Panc1 (cell line): ENCODE data around the gene KRT7. TPM values are rescaled to one million over a fixed set of nuclear protein-coding genes. Genes with fewer than 3 reads are reported as not detected.

Experiments
- ATAC-seq: fragments of 200-7000 bp; cut with Tn5 transposase; 2 replicates; pipeline ENCODE4 v1.9.1; 2020; ENCODE audit warnings: mild to moderate bottlenecking, moderate library complexity
- BruUV-seq: library from RNA; stranded (reverse); fragments of 400-500 nt; replicated peaks from 2 replicates; lab custom pipeline; 2021; lab: Mats Ljungman, UMichigan
- CTCF ChIA-PET: fragments of 300-600 bp; sonication (Branson Sonifier 250); formaldehyde crosslinking; loops from one replicate; lab custom pipeline; 2022; ENCODE audit warnings: antibody characterized with exemption; lab: Charles Lee
- POLR2A ChIA-PET: fragments of 300-600 bp; sonication (Branson Sonifier 250); formaldehyde crosslinking; loops from one replicate; lab custom pipeline; 2022; ENCODE audit warnings: antibody characterized with exemption; lab: Charles Lee
- DNase-seq: peaks from one replicate; pipeline ENCODE4 v3.0.0-alpha.2; 2010; ENCODE audit warnings: low read depth, low spot score
- H3K27ac ChIP-seq: 2 replicates; pipeline ENCODE4 v1.5.1; 2011; ENCODE audit warnings: mild to moderate bottlenecking, low read length, inconsistent platforms
- H3K27me3 ChIP-seq: fragments of 200-500 bp; sonication (Bioruptor generic); 2 replicates; pipeline ENCODE4 v1.6.0; 2014; ENCODE audit warnings: low read length, inconsistent platforms; ENCODE audit not compliant: control insufficient read depth, insufficient read depth
- H3K36me3 ChIP-seq: fragments of 200-500 bp; sonication (Bioruptor generic); 2 replicates; pipeline ENCODE4 v1.5.1; 2014; ENCODE audit warnings: inconsistent platforms, mild to moderate bottlenecking, low read length, moderate library complexity; ENCODE audit not compliant: control insufficient read depth, insufficient read depth
- H3K4me1 ChIP-seq: 2 replicates; pipeline ENCODE4 v1.5.1; 2011; ENCODE audit warnings: inconsistent platforms, mild to moderate bottlenecking, low read length, moderate library complexity; ENCODE audit not compliant: control insufficient read depth, insufficient read depth
- H3K4me3 ChIP-seq, 2 experiments: 2 replicates each; pipeline ENCODE4 v1.5.1; 2011 to 2012; ENCODE audit warnings: low read depth in 2 of 2, low read length in 2 of 2, mild to moderate bottlenecking in 2 of 2, inconsistent platforms in 1 of 2, moderate library complexity in 1 of 2
- H3K9me3 ChIP-seq: fragments of 200-500 bp; sonication (Bioruptor generic); 2 replicates; pipeline ENCODE4 v1.5.1; 2014; ENCODE audit warnings: low read depth, mild to moderate bottlenecking, inconsistent platforms, low read length, moderate library complexity; ENCODE audit not compliant: control insufficient read depth, insufficient read depth
- CTCF ChIP-seq: fragments of 450-650 bp; IDR thresholded peaks from 2 replicates; pipeline ENCODE4 v1.5.1; 2017; ENCODE audit warnings: mild to moderate bottlenecking
- POLR2AphosphoS5 ChIP-seq: IDR thresholded peaks from 2 replicates; pipeline ENCODE4 v1.6.1; 2012; ENCODE audit warnings: mild to moderate bottlenecking, low read depth, low read length, moderate library complexity
- SIN3A ChIP-seq: IDR thresholded peaks from 2 replicates; pipeline ENCODE4 v1.6.1; 2012; ENCODE audit warnings: low read depth, mild to moderate bottlenecking, low read length, moderate library complexity, borderline replicate concordance; ENCODE audit not compliant: insufficient read depth
- TCF7L2 ChIP-seq: IDR thresholded peaks from 2 replicates; pipeline ENCODE4 v1.6.1; 2011; ENCODE audit warnings: mild to moderate bottlenecking, low read depth, low read length, inconsistent platforms
- in situ Hi-C: cut with HindIII; loops from 2 replicates; pipeline ENCODE4 v1.10.0; 2016; ENCODE audit warnings: low sequenced_read_pairs, low pct_unique_long_range_greater_than_20kb
- intact Hi-C: fragments of 100-400 bp; cut with micrococcal nuclease; formaldehyde crosslinking; loops from one replicate; pipeline ENCODE4 v1.10.0; 2022; ENCODE audit not compliant: unreplicated experiment
- total RNA-seq: library from RNA; stranded (reverse); gene quantifications from one replicate; pipeline ENCODE4 v1.2.1, GENCODE V29; 2021; ENCODE audit not compliant: unreplicated experiment
- TF ChIP-seq, protein P1 (sequence below), 2 experiments: IDR thresholded peaks; 2 replicates each; pipeline ENCODE4 v1.6.1; 2011 to 2012; ENCODE audit warnings: low read depth in 2 of 2, control low read depth in 1 of 2, low read length in 1 of 2, mild to moderate bottlenecking in 1 of 2, moderate library complexity in 1 of 2; ENCODE audit not compliant: insufficient read depth in 1 of 2

KRT7 gene
- total RNA-seq, 1 experiment from 2014 or later, result 16.8 TPM

DNA sequence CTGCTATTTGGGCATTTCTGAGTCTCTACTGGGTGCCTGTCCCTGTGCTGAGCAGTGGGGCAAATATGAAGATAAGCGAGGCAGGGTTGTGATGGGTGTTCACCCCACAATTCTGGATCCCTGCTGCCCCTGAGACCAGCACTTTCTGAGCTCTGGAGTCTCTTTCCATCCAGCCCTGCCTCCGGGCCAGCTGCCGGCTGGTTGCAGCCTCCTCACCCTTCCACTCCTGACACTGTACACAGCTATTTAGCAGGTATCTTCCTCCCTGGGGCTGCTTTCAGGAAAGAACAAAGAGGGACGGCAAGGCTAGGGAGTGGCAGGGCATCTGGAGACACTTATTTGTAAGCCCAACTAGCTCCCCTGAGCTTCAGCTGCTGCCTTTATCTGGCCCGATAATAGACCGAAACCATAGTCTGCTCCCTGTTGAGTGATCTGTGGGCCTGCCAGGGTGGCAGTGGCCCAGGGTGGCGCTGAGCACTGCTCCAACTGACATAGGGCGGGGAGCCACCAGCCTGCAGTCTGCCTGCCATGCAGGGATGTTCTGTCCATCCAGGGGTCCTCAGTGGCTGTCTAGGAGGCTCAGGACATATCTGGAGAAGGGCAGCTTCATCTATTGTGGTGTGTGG, 33.6 kb upstream of the KRT7 start:
- ChIA-PET CTCF (interaction anchor here (1.0 kb wide), 1 partner anchor 27 kb away, joined by 3 read pairs; no protein-coding TSS in a partner anchor), POLR2A (no interaction called here)
- in situ Hi-C loops, result no loop called here
- H3K9me3 ChIP-seq, result no peaks in the 10 kb centered on the region
- peak overlapping the region; percentile 65; the same call in 1 of the 2 replicates for H3K27ac ChIP-seq
- H3K36me3 ChIP-seq, result no peaks in the 10 kb centered on the region
- no peaks in the 10 kb centered on the region for H3K27me3 ChIP-seq
- no peak for ATAC-seq
- DNase-seq, result no peak
- peaks cover 62% of the 10 kb centered on the region for H3K4me1 ChIP-seq
- TF ChIP-seq SIN3A (no peak), TCF7L2 (no peak), POLR2AphosphoS5 (no peak), CTCF (no peak)
- TF ChIP-seq, protein P1, sequence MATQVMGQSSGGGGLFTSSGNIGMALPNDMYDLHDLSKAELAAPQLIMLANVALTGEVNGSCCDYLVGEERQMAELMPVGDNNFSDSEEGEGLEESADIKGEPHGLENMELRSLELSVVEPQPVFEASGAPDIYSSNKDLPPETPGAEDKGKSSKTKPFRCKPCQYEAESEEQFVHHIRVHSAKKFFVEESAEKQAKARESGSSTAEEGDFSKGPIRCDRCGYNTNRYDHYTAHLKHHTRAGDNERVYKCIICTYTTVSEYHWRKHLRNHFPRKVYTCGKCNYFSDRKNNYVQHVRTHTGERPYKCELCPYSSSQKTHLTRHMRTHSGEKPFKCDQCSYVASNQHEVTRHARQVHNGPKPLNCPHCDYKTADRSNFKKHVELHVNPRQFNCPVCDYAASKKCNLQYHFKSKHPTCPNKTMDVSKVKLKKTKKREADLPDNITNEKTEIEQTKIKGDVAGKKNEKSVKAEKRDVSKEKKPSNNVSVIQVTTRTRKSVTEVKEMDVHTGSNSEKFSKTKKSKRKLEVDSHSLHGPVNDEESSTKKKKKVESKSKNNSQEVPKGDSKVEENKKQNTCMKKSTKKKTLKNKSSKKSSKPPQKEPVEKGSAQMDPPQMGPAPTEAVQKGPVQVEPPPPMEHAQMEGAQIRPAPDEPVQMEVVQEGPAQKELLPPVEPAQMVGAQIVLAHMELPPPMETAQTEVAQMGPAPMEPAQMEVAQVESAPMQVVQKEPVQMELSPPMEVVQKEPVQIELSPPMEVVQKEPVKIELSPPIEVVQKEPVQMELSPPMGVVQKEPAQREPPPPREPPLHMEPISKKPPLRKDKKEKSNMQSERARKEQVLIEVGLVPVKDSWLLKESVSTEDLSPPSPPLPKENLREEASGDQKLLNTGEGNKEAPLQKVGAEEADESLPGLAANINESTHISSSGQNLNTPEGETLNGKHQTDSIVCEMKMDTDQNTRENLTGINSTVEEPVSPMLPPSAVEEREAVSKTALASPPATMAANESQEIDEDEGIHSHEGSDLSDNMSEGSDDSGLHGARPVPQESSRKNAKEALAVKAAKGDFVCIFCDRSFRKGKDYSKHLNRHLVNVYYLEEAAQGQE (IDR thresholded peaks at IDR 0.05; ENCODE audit: insufficient read depth in 1 of 2, low read depth in 2 of 2, low read length in 1 of 2), result no peak
- no peak overlapping the region for H3K4me3 ChIP-seq
- intact Hi-C loops, result no loop called here
- BruUV-seq, result no TSS peak

DNA sequence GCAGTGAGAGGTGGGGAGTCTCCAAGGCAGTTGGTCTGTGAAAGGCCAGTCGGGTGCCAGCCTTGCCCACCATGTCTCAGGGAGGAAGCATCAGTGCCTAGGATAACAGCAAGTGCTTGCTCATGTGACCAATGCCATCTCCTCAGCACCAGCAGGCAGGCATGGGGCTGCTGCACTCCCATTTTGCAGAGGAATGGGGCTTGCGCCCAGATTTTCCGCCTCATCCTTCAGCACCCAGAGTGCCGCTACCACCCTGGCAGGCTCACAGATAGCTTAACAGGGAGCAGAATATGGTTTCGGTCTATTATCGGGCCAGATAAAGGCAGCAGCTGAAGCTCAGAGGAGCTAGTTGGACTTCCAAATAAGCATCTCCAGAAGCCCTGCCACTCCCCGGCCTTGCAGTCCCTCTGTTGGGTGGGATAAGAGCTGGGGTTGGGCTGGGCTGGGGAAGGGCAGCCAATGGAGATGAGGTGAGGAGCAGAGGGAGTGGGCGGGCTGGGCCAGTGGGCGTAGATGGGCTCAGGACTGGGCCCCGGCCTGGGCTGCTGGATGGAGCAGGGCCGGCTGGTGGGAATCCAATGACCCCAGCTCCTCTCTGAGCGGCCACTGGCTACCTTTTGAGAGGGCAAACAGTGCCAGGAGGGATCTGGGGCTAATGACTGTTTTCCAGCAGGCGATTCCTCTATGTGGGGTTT, 32.8 kb upstream of the KRT7 start:
- no peak overlapping the region for H3K4me3 ChIP-seq
- H3K27ac ChIP-seq, result 0 out of 2 replicates have a peak overlapping the region, but pooled peaks have one; percentile 74
- no peaks in the 10 kb centered on the region for H3K27me3 ChIP-seq
- POLR2A ChIA-PET, result no interaction called here
- in situ Hi-C loops, result no loop called here
- ATAC-seq (no peak), DNase-seq (no peak)
- CTCF ChIA-PET, result interaction anchor here (0.6 to 1.0 kb wide), 2 partner anchors 13 to 28 kb away, joined by 3 read pairs; no protein-coding TSS in a partner anchor
- H3K36me3 ChIP-seq, result no peaks in the 10 kb centered on the region
- H3K9me3 ChIP-seq, result no peaks in the 10 kb centered on the region
- no peak for TF ChIP-seq TCF7L2
- TF ChIP-seq SIN3A, result no peak
- TF ChIP-seq POLR2AphosphoS5, result no peak
- TF ChIP-seq, protein P1 (IDR thresholded peaks at IDR 0.05; ENCODE audit: insufficient read depth in 1 of 2, low read depth in 2 of 2, low read length in 1 of 2), result no peak
- no peak for TF ChIP-seq CTCF
- intact Hi-C loops, result no loop called here
- peaks cover 62% of the 10 kb centered on the region for H3K4me1 ChIP-seq
- BruUV-seq, result no TSS peak
